GM12872 (cell line): ENCODE results near the gene CLEC10A.

ENCODE experiments used
- CTCF ChIP-seq: IDR thresholded peaks from 3 replicates; pipeline ENCODE4 v1.5.1; 2011; ENCODE audit warnings: low read depth, mild to moderate bottlenecking, low read length, moderate library complexity; ENCODE audit not compliant: insufficient read depth

The CLEC10A gene

GRCh38 chr17:7081341-7082062, 1.5 kb upstream of the CLEC10A start:
- TF ChIP-seq CTCF: no peak

- TF ChIP-seq CTCF: no peak
These were observed 498 bp upstream of the CLEC10A start for GRCh38 chr17:7080456-7081041.

GRCh38 chr17:7078711-7079110, 1.3 kb downstream of the CLEC10A start:
- TF ChIP-seq CTCF: no peak

- TF ChIP-seq CTCF: no peak
These were observed 2.0 kb downstream of the CLEC10A start for GRCh38 chr17:7077911-7078546.

- TF ChIP-seq CTCF: no peak
These were observed 5.1 kb downstream of the CLEC10A start for GRCh38 chr17:7074931-7075330.

GRCh38 chr17:7072406-7072805, 7.6 kb downstream of the CLEC10A start:
- no peak for TF ChIP-seq CTCF

- no peak for TF ChIP-seq CTCF
These were observed 9.3 kb downstream of the CLEC10A start for GRCh38 chr17:7070712-7071111.
